Measurements from ENCODE around the gene LIPF.
"Not testable (repeated sequence)": the region's sequence is repeated elsewhere in the genome, so short reads cannot be mapped to it uniquely, and the experiment has no call there.

The LIPF gene

GRCh38 chr10:88664142-88664541, at the start of gene LIPF:
Gene LIPF, plus strand, starts transcription at chr10:88664442. Its CDS starts 2,856 bp downstream, at chr10:88667298.
- DNase-seq: no peak

GRCh38 chr10:88616250-88616977, 47.8 kb upstream of the LIPF start:
- no peak for DNase-seq

GRCh38 chr10:88617772-88618300, 46.4 kb upstream of the LIPF start:
- DNase-seq: no peak

GRCh38 chr10:88618496-88618895, 45.7 kb upstream of the LIPF start:
- DNase-seq: no peak

- no peak for DNase-seq
These were observed 43.8 kb upstream of the LIPF start for GRCh38 chr10:88620441-88620840.

- DNase-seq: no peak
These were observed 40.4 kb upstream of the LIPF start for GRCh38 chr10:88623835-88624234.

GRCh38 chr10:88624840-88625239, 39.4 kb upstream of the LIPF start:
- no peak for DNase-seq

GRCh38 chr10:88640186-88640585, 24.1 kb upstream of the LIPF start:
- DNase-seq: no peak

- DNase-seq: no peak
These were observed 22.0 kb upstream of the LIPF start for GRCh38 chr10:88642209-88642608.

GRCh38 chr10:88642963-88643362, 21.3 kb upstream of the LIPF start:
- no peak for DNase-seq

GRCh38 chr10:88647061-88647615, 17.1 kb upstream of the LIPF start:
- DNase-seq: no peak

- DNase-seq: no peak
These were observed 13.1 kb upstream of the LIPF start for GRCh38 chr10:88651101-88651551.

- DNase-seq: no peak
These were observed 11.6 kb upstream of the LIPF start for GRCh38 chr10:88652616-88653015.

GRCh38 chr10:88657901-88658300, 6.3 kb upstream of the LIPF start:
- DNase-seq: no peak

- no peak for DNase-seq
These were observed 4.3 kb upstream of the LIPF start for GRCh38 chr10:88659725-88660597.

- DNase-seq: no peak
These were observed 3.7 kb upstream of the LIPF start for GRCh38 chr10:88660598-88660884.

GRCh38 chr10:88661018-88661417, 3.2 kb upstream of the LIPF start:
- no peak for DNase-seq

- DNase-seq: no peak
These were observed 2.7 kb upstream of the LIPF start for GRCh38 chr10:88661577-88661976.

GRCh38 chr10:88663153-88663552, 1.1 kb upstream of the LIPF start:
- DNase-seq: not testable (repeated sequence)

- DNase-seq: no peak
These were observed 4.2 kb downstream of the LIPF start for GRCh38 chr10:88668465-88668864.

GRCh38 chr10:88670497-88670896, 6.3 kb downstream of the LIPF start:
- no peak for DNase-seq

- DNase-seq: no peak
These were observed 7.8 kb downstream of the LIPF start for GRCh38 chr10:88672041-88672440.

- no peak for DNase-seq
These were observed 12.2 kb downstream of the LIPF start for GRCh38 chr10:88676283-88677060.

Data from NCI-H774 (cell line).